KOPT-K1 (cell line): ENCODE measurements around the gene CABP2.
"Not testable (repeated sequence)": the region's sequence is repeated elsewhere in the genome, so short reads cannot be mapped to it uniquely, and the experiment has no call there.

Source experiments
- H3K27ac ChIP-seq: fragments of 200-600 bp; sonication (generic); 2 replicates; pipeline ENCODE4 v1.5.1; 2016; ENCODE audit warnings: antibody characterized with exemption, mild to moderate bottlenecking, low read depth, low read length; ENCODE audit not compliant: poor library complexity, severe bottlenecking
- H3K36me3 ChIP-seq: fragments of 200-600 bp; sonication (generic); 2 replicates; pipeline ENCODE4 v1.5.1; 2017; ENCODE audit warnings: antibody characterized with exemption, mild to moderate bottlenecking, low read length, moderate library complexity; ENCODE audit not compliant: insufficient read depth
- H3K9me3 ChIP-seq: fragments of 200-600 bp; sonication (generic); 2 replicates; pipeline ENCODE4 v1.5.1; 2017; ENCODE audit warnings: antibody characterized with exemption, low read length, mild to moderate bottlenecking; ENCODE audit not compliant: insufficient read depth, poor library complexity, severe bottlenecking

The CABP2 gene

GRCh38 chr11:67496113-67496512 lies 27.1 kb downstream of the CABP2 start:
- peaks cover 96% of the 10 kb centered on the region for H3K36me3 ChIP-seq
- no peaks in the 10 kb centered on the region for H3K9me3 ChIP-seq
- no peak overlapping the region for H3K27ac ChIP-seq

GRCh38 chr11:67495234-67496005 lies 27.8 kb downstream of the CABP2 start:
- H3K9me3 ChIP-seq, result no peaks in the 10 kb centered on the region
- no peak overlapping the region for H3K27ac ChIP-seq
- peaks cover 96% of the 10 kb centered on the region for H3K36me3 ChIP-seq

- H3K9me3 ChIP-seq, result no peaks in the 10 kb centered on the region
- no peak overlapping the region for H3K27ac ChIP-seq
- peaks cover 96% of the 10 kb centered on the region for H3K36me3 ChIP-seq
Observed at GRCh38 chr11:67494371-67495233, 28.6 kb downstream of the CABP2 start.

GRCh38 chr11:67493548-67494370 lies 29.5 kb downstream of the CABP2 start:
- H3K36me3 ChIP-seq, result peaks cover 98% of the 10 kb centered on the region
- H3K9me3 ChIP-seq, result no peaks in the 10 kb centered on the region
- no peak overlapping the region for H3K27ac ChIP-seq

GRCh38 chr11:67492801-67493547 lies 30.3 kb downstream of the CABP2 start:
- H3K27ac ChIP-seq, result no peak overlapping the region
- peaks cover 98% of the 10 kb centered on the region for H3K36me3 ChIP-seq
- no peaks in the 10 kb centered on the region for H3K9me3 ChIP-seq

GRCh38 chr11:67492069-67492727 lies 31.0 kb downstream of the CABP2 start:
- Histone ChIP-seq H3K27ac (no peak overlapping the region), H3K9me3 (no peaks in the 10 kb centered on the region), H3K36me3 (peaks cover 98% of the 10 kb centered on the region)

- peaks cover 98% of the 10 kb centered on the region for H3K36me3 ChIP-seq
- no peak overlapping the region for H3K27ac ChIP-seq
Observed at GRCh38 chr11:67491276-67492068, 31.8 kb downstream of the CABP2 start.

GRCh38 chr11:67490727-67491065 lies 32.5 kb downstream of the CABP2 start:
- Histone ChIP-seq H3K9me3 (no peaks in the 10 kb centered on the region), H3K27ac (no peak overlapping the region), H3K36me3 (peaks cover 92% of the 10 kb centered on the region)

More at GRCh38 chr11:67491276-67492068, 31.8 kb downstream of the CABP2 start:
- no peaks in the 10 kb centered on the region for H3K9me3 ChIP-seq

- no peak overlapping the region for H3K27ac ChIP-seq
- H3K9me3 ChIP-seq, result no peaks in the 10 kb centered on the region
- peaks cover 86% of the 10 kb centered on the region for H3K36me3 ChIP-seq
Observed at GRCh38 chr11:67489885-67490726, 33.1 kb downstream of the CABP2 start.

- H3K9me3 ChIP-seq, result no peaks in the 10 kb centered on the region
- no peak overlapping the region for H3K27ac ChIP-seq
- peaks cover 80% of the 10 kb centered on the region for H3K36me3 ChIP-seq
Observed at GRCh38 chr11:67489203-67489884, 33.9 kb downstream of the CABP2 start.

GRCh38 chr11:67486481-67487195 lies 36.6 kb downstream of the CABP2 start:
- H3K36me3 ChIP-seq, result peaks cover 53% of the 10 kb centered on the region
- H3K9me3 ChIP-seq, result no peaks in the 10 kb centered on the region
- peak overlapping the region; percentile 99 for H3K27ac ChIP-seq

GRCh38 chr11:67485873-67486361 lies 37.3 kb downstream of the CABP2 start:
- H3K9me3 ChIP-seq, result not testable (repeated sequence)
- H3K36me3 ChIP-seq, result peaks cover 46% of the 10 kb centered on the region
- H3K27ac ChIP-seq, result peak overlapping the region; percentile 99
